HepG2 (cell line): ENCODE measurements around the gene C1D. TPM values are rescaled to one million over a fixed set of nuclear protein-coding genes. Genes with fewer than 3 reads are reported as not detected.

Source experiments
- CBX1 ChIP-seq: IDR thresholded peaks from one replicate; pipeline ENCODE4 v1.6.1; 2016; ENCODE audit warnings: antibody characterized with exemption, low read depth
- DNMT1 ChIP-seq: sonication (generic); formaldehyde crosslinking; IDR thresholded peaks from 2 replicates; pipeline ENCODE4 v1.5.1; 2020; ENCODE audit warnings: mild to moderate bottlenecking, missing genetic modification reagents
- EEA1 ChIP-seq: sonication (generic); formaldehyde crosslinking; IDR thresholded peaks from 2 replicates; pipeline ENCODE4 v1.5.1; 2020; ENCODE audit warnings: mild to moderate bottlenecking, missing genetic modification reagents, borderline replicate concordance
- ISX ChIP-seq: sonication (generic); formaldehyde crosslinking; conservative IDR thresholded peaks from 2 replicates; pipeline ENCODE4 v1.5.0; 2020; ENCODE audit warnings: missing genetic modification reagents
- NRL ChIP-seq: sonication (generic); formaldehyde crosslinking; IDR thresholded peaks from 2 replicates; pipeline ENCODE4 v1.5.0; 2020; ENCODE audit warnings: missing genetic modification reagents, mild to moderate bottlenecking, moderate library complexity, borderline replicate concordance
- SALL2 ChIP-seq: sonication (generic); formaldehyde crosslinking; IDR thresholded peaks from 2 replicates; pipeline ENCODE4 v1.8.1; 2023; ENCODE audit warnings: mild to moderate bottlenecking, missing genetic modification reagents, inconsistent platforms
- ZBTB49 ChIP-seq: sonication (generic); formaldehyde crosslinking; IDR thresholded peaks from 2 replicates; pipeline ENCODE4 v1.4.0; 2020; ENCODE audit warnings: missing genetic modification reagents, borderline replicate concordance
- ZNF20 ChIP-seq: sonication (generic); formaldehyde crosslinking; IDR thresholded peaks from 2 replicates; pipeline ENCODE4 v1.4.0; 2020; ENCODE audit warnings: mild to moderate bottlenecking, moderate library complexity, missing genetic modification reagents
- ZNF282 ChIP-seq: fragments of 450-650 bp; IDR thresholded peaks from 2 replicates; pipeline ENCODE4 v1.6.1; 2018; ENCODE audit not compliant: partially characterized antibody
- ZNF318 ChIP-seq: sonication (generic); formaldehyde crosslinking; IDR thresholded peaks from 2 replicates; pipeline ENCODE4 v1.4.0; 2020; ENCODE audit warnings: mild to moderate bottlenecking, missing genetic modification reagents
- ZNF563 ChIP-seq: sonication (generic); formaldehyde crosslinking; IDR thresholded peaks from 2 replicates; pipeline ENCODE4 v1.8.0; 2022; ENCODE audit warnings: mild to moderate bottlenecking, moderate library complexity, missing genetic modification reagents
- ZNF607 ChIP-seq: sonication (generic); formaldehyde crosslinking; IDR thresholded peaks from 2 replicates; pipeline ENCODE4 v1.5.1; 2020; ENCODE audit warnings: missing genetic modification reagents, mild to moderate bottlenecking, borderline replicate concordance
- ZNF776 ChIP-seq: sonication (generic); formaldehyde crosslinking; IDR thresholded peaks from 2 replicates; pipeline ENCODE4 v1.4.0; 2020; ENCODE audit warnings: mild to moderate bottlenecking, missing genetic modification reagents
- polyA plus RNA-seq, 8 experiments: library from polyadenylated mRNA; depleted of rRNA in 3 of 8; stranded (reverse) in 7 of 8; unstranded in 1 of 8; fragments of >200 nt; fragmentation: Illumina TruSeq in 4 of 8; extraction: Trizol in 4 of 8; gene quantifications; 2 replicates each; pipeline versions ENCODE4 v1.2.1 to v1.2.3, GENCODE V29; 2011 to 2016; ENCODE audit warnings: low read depth in 4 of 8, missing spikeins in 1 of 8, mixed read lengths in 1 of 8; ENCODE audit not compliant: insufficient read depth in 1 of 8
- total RNA-seq, 5 experiments: library from RNA; depleted of rRNA; stranded (reverse); fragments of >200 nt; fragmentation: Illumina TruSeq; extraction: Trizol; gene quantifications; 2 replicates each; pipeline ENCODE4 v1.2.3, GENCODE V29; 2016; ENCODE audit warnings: low read depth in 1 of 5
- TF ChIP-seq, protein P1 (sequence below): IDR thresholded peaks from 2 replicates; pipeline ENCODE4 v1.6.1; 2012; ENCODE audit warnings: inconsistent platforms
- TF ChIP-seq, protein P2 (sequence below): sonication (generic); formaldehyde crosslinking; IDR thresholded peaks from 2 replicates; pipeline ENCODE4 v1.8.0; 2022; ENCODE audit warnings: mild to moderate bottlenecking, missing genetic modification reagents
- TF ChIP-seq, protein P3 (sequence below): sonication (generic); formaldehyde crosslinking; IDR thresholded peaks from 2 replicates; pipeline ENCODE4 v1.5.0; 2020; ENCODE audit warnings: mild to moderate bottlenecking, low read depth, missing genetic modification reagents, borderline replicate concordance

C1D gene
- total and polyA plus RNA-seq, 2 of the 13 experiments (the other 11 are each of a cell fraction or from before 2014, with no cell fraction given), result 38.1 to 43.5 TPM

GRCh38 chr2:68062680-68063387 is at the start of gene C1D (continued):
- TF ChIP-seq ZNF318 (CRISPR knock-in tag) (no peak; the same call in 1 of the 2 replicates), ZNF282 (no peak), ZNF20 (0 out of 2 replicates have a peak, but pooled peaks have one; percentile 65), DNMT1 (CRISPR knock-in tag) (no peak), ZNF776 (CRISPR knock-in tag) (peak; percentile 69; the same call in 1 of the 2 replicates), ZNF607 (peak; percentile 71; the same call in 1 of the 2 replicates), ZNF563 (CRISPR knock-in tag) (peak; percentile 46; the same call in 1 of the 2 replicates), ISX (CRISPR knock-in tag) (0 out of 2 replicates have a peak, but pooled peaks have one; percentile 23), ZBTB49 (CRISPR knock-in tag) (peak; percentile 62; the same call in 1 of the 2 replicates), EEA1 (CRISPR knock-in tag) (no peak), CBX1 (peak; percentile 20), SALL2 (CRISPR knock-in tag) (no peak), NRL (CRISPR knock-in tag) (0 out of 2 replicates have a peak, but pooled peaks have one; percentile 40)
- TF ChIP-seq, protein P1, sequence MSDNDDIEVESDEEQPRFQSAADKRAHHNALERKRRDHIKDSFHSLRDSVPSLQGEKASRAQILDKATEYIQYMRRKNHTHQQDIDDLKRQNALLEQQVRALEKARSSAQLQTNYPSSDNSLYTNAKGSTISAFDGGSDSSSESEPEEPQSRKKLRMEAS, result peak; percentile 80
- TF ChIP-seq, protein P2, sequence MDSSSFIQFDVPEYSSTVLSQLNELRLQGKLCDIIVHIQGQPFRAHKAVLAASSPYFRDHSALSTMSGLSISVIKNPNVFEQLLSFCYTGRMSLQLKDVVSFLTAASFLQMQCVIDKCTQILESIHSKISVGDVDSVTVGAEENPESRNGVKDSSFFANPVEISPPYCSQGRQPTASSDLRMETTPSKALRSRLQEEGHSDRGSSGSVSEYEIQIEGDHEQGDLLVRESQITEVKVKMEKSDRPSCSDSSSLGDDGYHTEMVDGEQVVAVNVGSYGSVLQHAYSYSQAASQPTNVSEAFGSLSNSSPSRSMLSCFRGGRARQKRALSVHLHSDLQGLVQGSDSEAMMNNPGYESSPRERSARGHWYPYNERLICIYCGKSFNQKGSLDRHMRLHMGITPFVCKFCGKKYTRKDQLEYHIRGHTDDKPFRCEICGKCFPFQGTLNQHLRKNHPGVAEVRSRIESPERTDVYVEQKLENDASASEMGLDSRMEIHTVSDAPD (CRISPR knock-in tag), result no peak
- TF ChIP-seq, protein P3, sequence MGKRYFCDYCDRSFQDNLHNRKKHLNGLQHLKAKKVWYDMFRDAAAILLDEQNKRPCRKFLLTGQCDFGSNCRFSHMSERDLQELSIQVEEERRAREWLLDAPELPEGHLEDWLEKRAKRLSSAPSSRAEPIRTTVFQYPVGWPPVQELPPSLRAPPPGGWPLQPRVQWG (CRISPR knock-in tag), result no peak
